SK-N-MC (cell line): ENCODE measurements around the gene C12orf43.
A peak's percentile ranks its signal among the peaks of the same experiment; 100 is the strongest.
"Not testable (repeated sequence)": the region's sequence is repeated elsewhere in the genome, so short reads cannot be mapped to it uniquely, and the experiment has no call there.

Experiments
- DNase-seq: peaks from one replicate; pipeline ENCODE4 v3.0.0-alpha.2; 2011; ENCODE audit warnings: low read depth, low spot score
- H3K27ac ChIP-seq: fragments of 200-600 bp; sonication (generic); 2 replicates; pipeline ENCODE4 v1.5.1; 2016; ENCODE audit warnings: mixed run types
- H3K36me3 ChIP-seq: fragments of 200-600 bp; sonication (generic); 2 replicates; pipeline ENCODE4 v1.6.1; 2017; ENCODE audit warnings: antibody characterized with exemption, low read length, mixed read lengths; ENCODE audit not compliant: insufficient read depth
- H3K4me3 ChIP-seq: fragments of 200-600 bp; sonication (generic); 2 replicates; pipeline ENCODE4 v1.5.1; 2016
- H3K9ac ChIP-seq: fragments of 200-600 bp; sonication (generic); 2 replicates; pipeline ENCODE4 v1.8.0; 2017; ENCODE audit warnings: mixed run types, mixed read lengths; ENCODE audit not compliant: insufficient read length
- H3K9me3 ChIP-seq: fragments of 200-600 bp; sonication (generic); 2 replicates; pipeline ENCODE4 v1.6.1; 2017; ENCODE audit warnings: low read depth, mild to moderate bottlenecking, antibody characterized with exemption, low read length, moderate library complexity, mixed read lengths
- EZH2 ChIP-seq: fragments of 200-600 bp; sonication (generic); IDR thresholded peaks from one replicate; pipeline ENCODE4 v1.6.1; 2017; ENCODE audit warnings: antibody characterized with exemption
- FOXP2 ChIP-seq: optimal IDR thresholded peaks from 2 replicates; pipeline ENCODE3; 2011; ENCODE audit warnings: mild to moderate bottlenecking, moderate library complexity; ENCODE audit not compliant: insufficient read depth; ENCODE audit errors: extremely low read length, control extremely low read depth
- POLR2AphosphoS5 ChIP-seq: IDR thresholded peaks from 2 replicates; pipeline ENCODE4 v1.6.1; 2012; ENCODE audit warnings: mild to moderate bottlenecking, low read depth, low read length, borderline replicate concordance

The C12orf43 gene, protein sequence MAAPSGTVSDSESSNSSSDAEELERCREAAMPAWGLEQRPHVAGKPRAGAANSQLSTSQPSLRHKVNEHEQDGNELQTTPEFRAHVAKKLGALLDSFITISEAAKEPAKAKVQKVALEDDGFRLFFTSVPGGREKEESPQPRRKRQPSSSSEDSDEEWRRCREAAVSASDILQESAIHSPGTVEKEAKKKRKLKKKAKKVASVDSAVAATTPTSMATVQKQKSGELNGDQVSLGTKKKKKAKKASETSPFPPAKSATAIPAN

DNA sequence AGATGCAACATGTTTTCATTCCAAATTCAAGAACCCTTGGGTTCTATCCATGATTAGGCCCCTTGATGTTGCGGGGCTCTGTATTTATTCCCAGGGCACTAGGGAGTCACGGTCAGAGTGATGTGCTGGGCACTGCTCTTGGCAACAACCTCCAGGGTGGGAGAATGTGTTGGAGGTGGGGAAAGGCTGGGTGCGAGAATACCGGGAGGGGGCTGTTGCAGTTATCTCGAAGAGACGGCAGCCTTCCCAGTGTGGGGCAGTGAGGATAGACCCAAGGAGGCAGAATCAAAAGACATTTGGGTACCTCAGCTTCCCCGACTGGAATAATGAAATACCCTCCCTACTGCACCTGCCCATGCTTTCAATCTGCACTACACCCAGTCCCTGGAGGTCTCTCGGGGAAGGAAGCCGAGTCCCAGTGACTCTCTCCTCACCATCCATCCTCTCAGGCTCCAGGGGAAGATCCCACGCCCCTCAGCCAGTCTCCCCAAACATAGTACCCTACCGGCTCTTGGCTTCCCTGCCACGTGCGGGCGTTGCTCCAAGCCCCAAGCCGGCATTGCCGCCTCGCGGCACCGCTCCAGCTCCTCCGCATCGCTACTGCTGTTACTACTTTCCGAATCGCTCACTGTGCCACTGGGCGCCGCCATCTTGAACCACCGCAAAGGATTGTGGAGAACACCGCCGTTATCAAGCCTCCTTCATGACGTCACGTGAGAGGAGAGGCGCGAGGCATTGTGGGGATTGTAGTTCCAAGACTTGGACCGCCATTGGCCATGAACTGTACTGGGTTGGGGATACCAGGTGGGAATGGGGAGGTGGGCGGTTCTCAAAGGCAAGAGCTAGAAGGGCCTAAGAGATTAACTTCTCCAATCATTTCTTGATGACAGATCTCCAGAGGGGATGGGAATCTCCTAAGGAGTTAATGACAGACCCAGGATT is at the start of gene C12orf43:
Gene C12orf43, minus strand, starts transcription at position 663 of the 942 bp plus-strand sequence. Its CDS starts 13 bp downstream, at position 650.
- peak; percentile 74 for TF ChIP-seq FOXP2
- no peak for TF ChIP-seq EZH2
- TF ChIP-seq POLR2AphosphoS5: peak; percentile 90
- H3K4me3 ChIP-seq: peak within 1 kb of the TSS; percentile 98
- H3K9me3 ChIP-seq: no peaks in the 10 kb centered on the region
- H3K9ac ChIP-seq: peak within 1 kb of the TSS; percentile 84
- peak; percentile 84 for DNase-seq
- peaks cover 3% of the 10 kb centered on the region; the same call in 1 of the 2 replicates for H3K36me3 ChIP-seq
- H3K27ac ChIP-seq: no peak within 1 kb of the TSS

GRCh38 chr12:121065345-121065744 is 49.1 kb upstream of the C12orf43 start:
- Histone ChIP-seq H3K4me3 (no peak overlapping the region), H3K9me3 (no peaks in the 10 kb centered on the region), H3K36me3 (no peaks in the 10 kb centered on the region), H3K27ac (no peak overlapping the region), H3K9ac (no peak overlapping the region)
- no peak for DNase-seq
- TF ChIP-seq FOXP2: no peak
- no peak for TF ChIP-seq EZH2
- TF ChIP-seq POLR2AphosphoS5: no peak

DNA sequence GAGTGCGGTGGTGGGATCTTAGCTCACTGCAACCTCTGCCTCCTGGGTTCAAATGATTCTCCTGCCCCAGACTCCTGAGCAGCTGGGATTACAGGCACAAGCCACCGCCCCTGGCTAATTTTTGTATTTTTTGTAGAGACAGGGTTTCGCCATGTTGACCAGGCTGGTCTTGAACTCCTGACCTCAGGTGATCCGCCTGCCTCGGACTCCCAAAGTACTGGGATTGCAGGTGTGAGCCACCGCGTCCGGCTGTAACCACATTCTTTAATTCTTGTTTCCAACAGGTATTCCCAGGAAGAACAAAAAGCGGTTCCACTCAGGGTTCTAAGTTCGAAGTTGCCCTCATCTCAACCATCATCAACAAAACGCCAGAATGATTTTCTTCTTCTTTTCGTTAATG is 48.3 kb upstream of the C12orf43 start:
- H3K9ac ChIP-seq, H3K36me3 ChIP-seq, H3K27ac ChIP-seq, DNase-seq, H3K4me3 ChIP-seq, H3K9me3 ChIP-seq: not testable (repeated sequence)

DNA sequence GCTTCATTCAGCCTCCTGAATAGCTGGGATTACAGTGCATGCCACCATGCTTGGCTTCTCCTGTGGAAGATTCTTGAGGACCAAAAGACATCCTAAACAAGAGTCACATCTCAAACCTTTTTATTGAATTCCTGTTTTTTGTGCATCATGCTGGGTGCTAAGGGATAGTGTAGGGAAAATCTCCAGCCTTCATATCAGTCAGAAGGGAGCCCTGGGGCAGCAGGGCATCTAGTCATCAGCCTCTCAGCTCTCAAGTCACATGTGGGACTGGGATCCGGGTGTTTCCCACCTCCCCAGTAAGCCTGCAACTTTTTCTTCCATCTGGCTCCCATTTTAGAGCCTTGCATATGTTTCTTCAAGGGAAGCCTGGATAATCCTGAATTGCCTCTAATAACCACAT is 47.8 kb upstream of the C12orf43 start:
- DNase-seq: no peak
- no peak overlapping the region for H3K4me3 ChIP-seq
- no peak for TF ChIP-seq POLR2AphosphoS5
- no peak for TF ChIP-seq FOXP2
- TF ChIP-seq EZH2: no peak
- no peaks in the 10 kb centered on the region for H3K9me3 ChIP-seq
- H3K36me3 ChIP-seq: no peaks in the 10 kb centered on the region
- no peak overlapping the region for H3K9ac ChIP-seq
- no peak overlapping the region for H3K27ac ChIP-seq

DNA sequence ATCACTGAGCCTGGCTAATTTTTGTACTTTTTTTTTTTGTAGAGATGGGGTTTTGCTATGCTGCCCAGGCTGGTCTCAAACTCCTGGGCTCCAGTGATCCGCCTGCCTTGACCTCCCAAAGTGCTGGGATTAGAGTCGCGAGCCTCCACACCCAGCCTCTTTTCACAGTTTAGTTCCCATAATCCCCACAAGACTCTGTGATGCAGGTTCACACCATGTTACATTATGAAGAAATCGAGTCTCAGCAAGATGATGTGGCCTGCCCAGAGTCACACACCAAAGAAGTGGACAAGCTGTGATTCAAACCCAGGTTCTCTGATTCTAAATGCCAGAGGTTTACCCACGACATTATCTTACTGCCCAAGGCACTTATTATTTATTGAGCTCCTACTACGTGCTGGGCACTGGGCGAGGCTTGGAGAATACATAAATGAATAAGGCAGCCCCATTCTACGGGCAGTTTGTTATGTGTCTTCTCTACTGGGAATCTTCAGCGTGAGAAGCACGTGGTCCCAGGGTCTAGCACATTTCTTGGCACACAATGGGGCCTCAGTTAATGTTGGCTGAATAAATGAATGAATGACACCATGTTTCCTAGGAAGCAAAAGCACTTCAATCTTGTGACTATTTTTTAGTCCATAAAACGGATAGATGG is 46.2 kb upstream of the C12orf43 start:
- H3K27ac ChIP-seq: no peak overlapping the region
- H3K9me3 ChIP-seq: no peaks in the 10 kb centered on the region
- TF ChIP-seq POLR2AphosphoS5: no peak
- no peak for TF ChIP-seq FOXP2
- TF ChIP-seq EZH2: no peak
- DNase-seq: no peak
- H3K9ac ChIP-seq: no peak overlapping the region
- no peak overlapping the region for H3K4me3 ChIP-seq
- no peaks in the 10 kb centered on the region for H3K36me3 ChIP-seq

- DNase-seq: no peak
- H3K36me3 ChIP-seq: no peaks in the 10 kb centered on the region
- no peak overlapping the region for H3K27ac ChIP-seq
- H3K9ac ChIP-seq: no peak overlapping the region
- no peaks in the 10 kb centered on the region for H3K9me3 ChIP-seq
- TF ChIP-seq EZH2 (no peak), POLR2AphosphoS5 (no peak), FOXP2 (no peak)
- H3K4me3 ChIP-seq: no peak overlapping the region
These were observed 45.5 kb upstream of the C12orf43 start for GRCh38 chr12:121061831-121062230.

DNA sequence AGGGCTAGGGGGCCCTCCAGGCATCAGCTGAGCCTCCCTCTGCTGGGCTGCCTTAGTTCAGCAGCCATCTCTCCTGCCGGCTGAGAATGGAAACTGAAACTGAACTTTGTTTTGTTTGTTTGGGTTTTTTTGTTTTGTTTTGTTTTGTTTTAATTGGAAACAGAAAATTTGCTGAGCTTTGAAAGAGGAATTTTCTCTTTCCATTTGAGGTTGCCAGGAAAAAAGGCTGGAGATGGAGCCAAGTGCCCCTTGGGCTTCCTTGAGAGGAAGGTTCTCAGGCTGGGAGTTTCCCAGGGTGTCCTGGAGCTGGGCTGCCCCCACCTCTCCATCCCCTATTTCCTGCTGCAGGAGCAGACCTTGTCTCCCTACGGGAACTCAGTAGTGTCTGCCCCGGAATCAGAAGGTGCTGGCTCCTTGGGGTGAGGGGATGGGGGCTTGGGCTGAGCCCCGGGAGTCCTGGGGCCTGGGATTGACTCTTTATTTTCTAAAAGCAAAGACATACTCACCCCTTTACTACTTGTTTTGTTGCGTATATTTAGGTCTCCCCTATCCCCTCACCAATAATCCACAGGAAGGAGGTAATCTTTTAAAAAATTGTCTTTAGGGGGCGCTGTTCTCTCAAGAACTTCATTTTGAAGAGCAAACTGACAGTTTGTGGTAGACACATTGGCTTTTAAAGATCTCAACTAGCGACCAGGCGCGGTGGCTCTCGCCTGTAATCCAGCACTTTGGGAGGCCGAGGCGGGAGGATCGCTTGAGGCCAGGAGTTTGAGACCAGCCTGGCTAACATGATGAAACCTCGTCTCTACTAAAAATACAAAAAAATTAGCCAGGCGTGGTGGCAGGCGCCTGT is 44.1 kb upstream of the C12orf43 start:
- Histone ChIP-seq H3K27ac (no peak overlapping the region), H3K36me3 (no peaks in the 10 kb centered on the region), H3K9ac (no peak overlapping the region), H3K9me3 (no peaks in the 10 kb centered on the region), H3K4me3 (no peak overlapping the region)
- TF ChIP-seq EZH2: no peak
- TF ChIP-seq FOXP2: no peak
- TF ChIP-seq POLR2AphosphoS5: no peak
- peak; percentile 22 for DNase-seq
